Heart left ventricle (tissue), 16 donors: Measurements from ENCODE around the gene PEAR1. TPM values are rescaled to one million over a fixed set of nuclear protein-coding genes. Genes with fewer than 3 reads are reported as not detected.

ENCODE experiments used
- ATAC-seq, 4 donors: fragments of 200-7000 bp; cut with Tn5 transposase; one replicate each; pipeline ENCODE4 v1.9.1; 2020 to 2022; ENCODE audit warnings: moderate library complexity in 4 of 4, mild to moderate bottlenecking in 3 of 4, moderate number of reproducible peaks in 1 of 4
- DNase-seq, 5 donors: peaks; one replicate each; pipeline ENCODE4 v3.0.0-alpha.2; 2020
- H3K27ac ChIP-seq, 12 donors: fragments of 200-600 bp; sonication (generic) in 4 of 12; one replicate each; pipeline versions ENCODE4 v1.5.0 to v1.8.0; 2016 to 2022; ENCODE audit warnings: mild to moderate bottlenecking in 2 of 12
- H3K27me3 ChIP-seq, 9 donors: fragments of 200-600 bp; sonication (generic) in 2 of 9; one replicate each; pipeline versions ENCODE4 v1.5.1 to v1.8.0; 2016 to 2022; ENCODE audit warnings: mild to moderate bottlenecking in 3 of 9
- H3K36me3 ChIP-seq, 9 donors: fragments of 200-600 bp; sonication (generic) in 2 of 9; one replicate each; pipeline versions ENCODE4 v1.5.0 to v1.8.0; 2018 to 2022; ENCODE audit warnings: mild to moderate bottlenecking in 2 of 9
- H3K4me1 ChIP-seq, 12 donors: fragments of 200-600 bp; sonication (generic) in 4 of 12; one replicate each; pipeline versions ENCODE4 v1.5.0 to v1.8.0; 2016 to 2022; ENCODE audit warnings: mild to moderate bottlenecking in 3 of 12
- H3K4me3 ChIP-seq, 12 donors: fragments of 200-600 bp; sonication (generic) in 4 of 12; one replicate each; pipeline versions ENCODE4 v1.5.0 to v1.8.0; 2017 to 2022; ENCODE audit warnings: mild to moderate bottlenecking in 9 of 12, moderate library complexity in 4 of 12
- H3K9me3 ChIP-seq, 12 donors: fragments of 200-600 bp; sonication (generic) in 4 of 12; one replicate each; pipeline versions ENCODE4 v1.5.0 to v1.8.0; 2016 to 2022; ENCODE audit warnings: mild to moderate bottlenecking in 1 of 12
- CTCF ChIP-seq, 12 donors: fragments of 200-600 bp; sonication (generic) in 4 of 12; IDR thresholded peaks; one replicate each; pipeline versions ENCODE4 v1.5.0 to v1.8.0; 2018 to 2022; ENCODE audit warnings: antibody characterized with exemption in 12 of 12, mild to moderate bottlenecking in 5 of 12
- POLR2A ChIP-seq, 2 donors: fragments of 450-650 bp; IDR thresholded peaks; one replicate each; pipeline ENCODE4 v1.6.1; 2017; ENCODE audit warnings: antibody characterized with exemption in 2 of 2, mild to moderate bottlenecking in 2 of 2, moderate library complexity in 2 of 2
- WGBS, 4 donors: extraction: QIAGEN DNeasy Blood & Tissue Kit in 2 of 4; methylation state at CpG; one replicate each; pipeline versions ENCODE4 v1.1.5 to v1.1.7; 2013 to 2018; 5-methylcytosine and 5-hydroxymethylcytosine counted together
- intact Hi-C, 10 donors: fragments of 100-400 bp; cut with DNase I; formaldehyde crosslinking; loops; one replicate each; pipeline versions ENCODE4 v1.11.1 to v1.14.2; 2022
- polyA plus RNA-seq, 2 donors: library from polyadenylated mRNA; stranded (reverse); fragments of 200-250 nt; gene quantifications; one replicate each; pipeline ENCODE4 v1.2.3, GENCODE V29; 2013
- total RNA-seq, 9 donors: library from RNA; depleted of rRNA in 2 of 9; stranded (reverse); fragments of >200 nt in 2 of 9; fragmentation: NEBNext Ultra II Directional in 3 of 9; extraction: Animal tissue kit (Norgen Biotek cat#: 25700) in 3 of 9; gene quantifications; one replicate each; pipeline versions ENCODE4 v1.1.0 to v1.2.4, GENCODE V29; 2016 to 2023
- donor health status: ischemic (EF 13 %, LVEDD 7.1; RV severe dilation, severe dysfunction).
- donor health status: healthy with polysubstance abuse.
- donor health status: DM: no; HTN: yes; CAD: no.
- donor health status: DM: no; HTN: no; CAD: no.
- donor health status: ischemic (EF 25% LVEDD 6.9; RV normal size, moderate dysfunction).
- donor health status: ischemic (EF 25% LVEDD 5.7; RV mildly dilated, moderate dysfunction).
- donor health status: healthy.
- donor health status: DM: yes; HTN: yes; CAD: no.
- donor health status: ischemic (EF 35%, LVEDD 5.7; RV mildly dilated, moderate dysfunction).
- donor health status: nonischemic (EF 11% LVEDD 7.7; RV severe dilation, severe dysfunction).
- donor health status: DM: yes; HTN: yes; CAD: no.
- donor health status: PGD.
- donor health status: ischemic (EF 29% LVEDD 5.4; RV normal size, mild dysfunction).
- donor health status: nonischemic (EF 23%, LVEDD 6.1; RV moderate dilation, normal function).

The PEAR1 gene
- total and polyA plus RNA-seq, 11 donors: 4.1 to 14.7 (median 7.1) TPM

GRCh38 chr1:156880473-156880872 is 13.0 kb upstream of the PEAR1 start:
- Histone ChIP-seq H3K4me3 (no peak overlapping the region), H3K27ac (no peak overlapping the region), H3K27me3 (peaks cover 0 to 13% (median 0%) of the 10 kb centered on the region in 9 donors), H3K36me3 (no peaks in the 10 kb centered on the region), H3K4me1 (peaks cover 0 to 10% (median 0%) of the 10 kb centered on the region in 12 donors), H3K9me3 (no peaks in the 10 kb centered on the region)
- TF ChIP-seq POLR2A (IDR thresholded peaks at IDR 0.05): no peak
- no peak for TF ChIP-seq CTCF (IDR thresholded peaks at IDR 0.05)
- ATAC-seq (no peak), DNase-seq (no peak)
- intact Hi-C loops: loop anchor here in 5 of 10 donors (5.0 to 10.0 kb wide), 5 partner anchors 46 to 196 kb away; partner anchors contain the start of genes ISG20L2 (in 1 of the 5) and METTL25B (in 1 of the 5)
- WGBS, 4 donors: 67 to 90% (median 84%) methylated on average over 5 of the region's 5 CpGs

- no peak for TF ChIP-seq CTCF (IDR thresholded peaks at IDR 0.05)
- TF ChIP-seq POLR2A (IDR thresholded peaks at IDR 0.05): no peak
- Histone ChIP-seq H3K27ac (no peak overlapping the region), H3K27me3 (peaks cover 0 to 9% (median 0%) of the 10 kb centered on the region in 9 donors), H3K4me3 (no peak overlapping the region), H3K4me1 (peaks cover 0 to 16% (median 0%) of the 10 kb centered on the region in 12 donors), H3K9me3 (no peaks in the 10 kb centered on the region), H3K36me3 (no peaks in the 10 kb centered on the region)
- WGBS, 4 donors: 71 to 80% (median 75%) methylated on average over 8 to 10 of the region's 10 CpGs
- intact Hi-C loops: loop anchor here in 5 of 10 donors (5.0 to 10.0 kb wide), 5 partner anchors 46 to 196 kb away; partner anchors contain the start of genes ISG20L2 (in 1 of the 5) and METTL25B (in 1 of the 5)
- DNase-seq (no peak), ATAC-seq (no peak)
Observed at GRCh38 chr1:156881101-156881500, 12.4 kb upstream of the PEAR1 start.

GRCh38 chr1:156881663-156882062 is 11.9 kb upstream of the PEAR1 start:
- H3K9me3 ChIP-seq: no peaks in the 10 kb centered on the region
- no peak overlapping the region for H3K4me3 ChIP-seq
- TF ChIP-seq CTCF (IDR thresholded peaks at IDR 0.05) (no peak), POLR2A (IDR thresholded peaks at IDR 0.05) (no peak)
- peaks cover 0 to 18% (median 0%) of the 10 kb centered on the region in 12 donors for H3K4me1 ChIP-seq
- H3K36me3 ChIP-seq: no peaks in the 10 kb centered on the region
- no peak for DNase-seq
- H3K27ac ChIP-seq: no peak overlapping the region
- WGBS, 4 donors: 74 to 87% (median 85%) methylated on average over 4 of the region's 4 CpGs
- intact Hi-C loops: loop anchor here in 5 of 10 donors (5.0 to 10.0 kb wide), 5 partner anchors 47 to 197 kb away; partner anchors contain the start of genes ISG20L2 (in 1 of the 5) and METTL25B (in 1 of the 5)
- ATAC-seq: no peak
- peaks cover 0 to 9% (median 0%) of the 10 kb centered on the region in 9 donors for H3K27me3 ChIP-seq

- Histone ChIP-seq H3K27ac (no peak overlapping the region), H3K4me3 (no peak overlapping the region), H3K27me3 (peaks cover 0 to 5% (median 0%) of the 10 kb centered on the region in 9 donors), H3K36me3 (no peaks in the 10 kb centered on the region), H3K4me1 (peaks cover 0 to 18% (median 0%) of the 10 kb centered on the region in 12 donors), H3K9me3 (no peaks in the 10 kb centered on the region)
- DNase-seq: no peak
- ATAC-seq: no peak
- 62 to 76% (median 73%) methylated on average over 3 of the region's 3 CpGs for WGBS, 4 donors
- intact Hi-C loops: loop anchor here in 5 of 10 donors (5.0 to 10.0 kb wide), 5 partner anchors 48 to 198 kb away; partner anchors contain the start of genes ISG20L2 (in 1 of the 5) and METTL25B (in 1 of the 5)
- TF ChIP-seq POLR2A (IDR thresholded peaks at IDR 0.05) (no peak), CTCF (IDR thresholded peaks at IDR 0.05) (no peak)
Observed at GRCh38 chr1:156882543-156882942, 11.0 kb upstream of the PEAR1 start.
